ENCODE data around the gene MAD1L1. TPM values are rescaled to one million over a fixed set of nuclear protein-coding genes. Genes with fewer than 3 reads are reported as not detected.

MAD1L1 gene
- total RNA-seq, 1 experiment from 2014 or later: 43.8 TPM

GRCh38 chr7:1975581-1975980, 257.2 kb downstream of the MAD1L1 start (continued):
- no peak for TF ChIP-seq ZNF512 (CRISPR knock-in tag; IDR thresholded peaks at IDR 0.05; ENCODE audit: borderline replicate concordance)
- TF ChIP-seq E2F5 (CRISPR knock-in tag; IDR thresholded peaks at IDR 0.05): no peak
- no peak for TF ChIP-seq FOXJ3 (CRISPR knock-in tag; IDR thresholded peaks at IDR 0.05; ENCODE audit: borderline replicate concordance)

- no peak for DNase-seq (ENCODE audit: low spot score)
- no peaks in the 10 kb centered on the region for H3K27me3 Mint-ChIP-seq (ENCODE audit: low read depth)
- H3K4me3 Mint-ChIP-seq: no peak overlapping the region
- ChIA-PET POLR2A (no interaction called here), CTCF (interaction anchor here (1.0 kb wide), 1 partner anchor 92 kb away, joined by 3 read pairs; no protein-coding TSS in a partner anchor)
- no peak for TF ChIP-seq E2F1 (CRISPR knock-in tag; IDR thresholded peaks at IDR 0.05)
- no peak for TF ChIP-seq ARID4B (CRISPR knock-in tag; IDR thresholded peaks at IDR 0.05; ENCODE audit: borderline replicate concordance)
- no peak for TF ChIP-seq ZNF532 (CRISPR knock-in tag; IDR thresholded peaks at IDR 0.05; ENCODE audit: borderline replicate concordance)
- TF ChIP-seq ESRRA (CRISPR knock-in tag; IDR thresholded peaks at IDR 0.05; ENCODE audit: borderline replicate concordance): no peak
- TF ChIP-seq NR2C2 (CRISPR knock-in tag; IDR thresholded peaks at IDR 0.05): no peak
- no peak for TF ChIP-seq EMX1 (CRISPR knock-in tag; IDR thresholded peaks at IDR 0.05)
- TF ChIP-seq ETV6 (CRISPR knock-in tag; IDR thresholded peaks at IDR 0.05): no peak
- TF ChIP-seq GABPB1 (CRISPR knock-in tag; IDR thresholded peaks at IDR 0.05): no peak
- TF ChIP-seq USF1 (CRISPR knock-in tag; IDR thresholded peaks at IDR 0.05): no peak
- H3K4me1 Mint-ChIP-seq: no peaks in the 10 kb centered on the region
- H3K27ac Mint-ChIP-seq: no peak overlapping the region
- ATAC-seq: no peak
- peaks cover 31% of the 10 kb centered on the region for H3K36me3 Mint-ChIP-seq
- peaks cover 19% of the 10 kb centered on the region for H3K9me3 Mint-ChIP-seq
Observed at GRCh38 chr7:1975179-1975578, 257.6 kb downstream of the MAD1L1 start.
